Progenitor cell of endocrine pancreas (in vitro differentiated cells): ENCODE data around the gene LPIN3. TPM values are rescaled to one million over a fixed set of nuclear protein-coding genes. Genes with fewer than 3 reads are reported as not detected.
A peak's percentile ranks its signal among the peaks of the same experiment; 100 is the strongest.

Experiments
- DNase-seq: peaks from one replicate; pipeline ENCODE4 v3.0.0; 2021; ENCODE audit warnings: low spot score; ENCODE audit not compliant: unreplicated experiment
- H3K27ac Mint-ChIP-seq: 2 replicates; pipeline ENCODE4 v1.8.0; 2021; ENCODE audit warnings: mild to moderate bottlenecking, moderate library complexity, mixed read lengths
- H3K27me3 Mint-ChIP-seq: 2 replicates; pipeline ENCODE4 v1.8.0; 2021; ENCODE audit warnings: mixed read lengths
- H3K36me3 Mint-ChIP-seq: 2 replicates; pipeline ENCODE4 v1.8.0; 2022; ENCODE audit warnings: mixed read lengths; ENCODE audit not compliant: insufficient read depth
- H3K4me1 Mint-ChIP-seq: 2 replicates; pipeline ENCODE4 v1.8.0; 2021; ENCODE audit warnings: low read depth, mixed read lengths
- H3K4me3 Mint-ChIP-seq: 2 replicates; pipeline ENCODE4 v1.8.0; 2021; ENCODE audit warnings: low read depth, mild to moderate bottlenecking, moderate library complexity, mixed read lengths
- H3K9me3 Mint-ChIP-seq: 2 replicates; pipeline ENCODE4 v1.8.0; 2021; ENCODE audit warnings: low read depth, mixed read lengths
- total RNA-seq: library from RNA; stranded (reverse); gene quantifications from 2 replicates; pipeline ENCODE4 v1.2.1, GENCODE V29; 2021
- TF ChIP-seq, protein P1 (sequence below): fragments of 200-600 bp; sonication (generic); IDR thresholded peaks from one replicate; pipeline ENCODE4 v1.5.0; 2021; ENCODE audit warnings: antibody characterized with exemption, mild to moderate bottlenecking; ENCODE audit not compliant: unreplicated experiment

The LPIN3 gene
- total RNA-seq, 1 donor from 2014 or later = 18.4 TPM

GRCh38 chr20:41352106-41352505 is 11.5 kb downstream of the LPIN3 start:
- no peak overlapping the region for H3K4me3 Mint-ChIP-seq
- H3K9me3 Mint-ChIP-seq = no peaks in the 10 kb centered on the region
- no peak overlapping the region for H3K27ac Mint-ChIP-seq
- no peaks in the 10 kb centered on the region for H3K27me3 Mint-ChIP-seq
- TF ChIP-seq, protein P1, sequence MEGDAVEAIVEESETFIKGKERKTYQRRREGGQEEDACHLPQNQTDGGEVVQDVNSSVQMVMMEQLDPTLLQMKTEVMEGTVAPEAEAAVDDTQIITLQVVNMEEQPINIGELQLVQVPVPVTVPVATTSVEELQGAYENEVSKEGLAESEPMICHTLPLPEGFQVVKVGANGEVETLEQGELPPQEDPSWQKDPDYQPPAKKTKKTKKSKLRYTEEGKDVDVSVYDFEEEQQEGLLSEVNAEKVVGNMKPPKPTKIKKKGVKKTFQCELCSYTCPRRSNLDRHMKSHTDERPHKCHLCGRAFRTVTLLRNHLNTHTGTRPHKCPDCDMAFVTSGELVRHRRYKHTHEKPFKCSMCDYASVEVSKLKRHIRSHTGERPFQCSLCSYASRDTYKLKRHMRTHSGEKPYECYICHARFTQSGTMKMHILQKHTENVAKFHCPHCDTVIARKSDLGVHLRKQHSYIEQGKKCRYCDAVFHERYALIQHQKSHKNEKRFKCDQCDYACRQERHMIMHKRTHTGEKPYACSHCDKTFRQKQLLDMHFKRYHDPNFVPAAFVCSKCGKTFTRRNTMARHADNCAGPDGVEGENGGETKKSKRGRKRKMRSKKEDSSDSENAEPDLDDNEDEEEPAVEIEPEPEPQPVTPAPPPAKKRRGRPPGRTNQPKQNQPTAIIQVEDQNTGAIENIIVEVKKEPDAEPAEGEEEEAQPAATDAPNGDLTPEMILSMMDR = peak; percentile 29
- H3K4me1 Mint-ChIP-seq = no peaks in the 10 kb centered on the region
- peaks cover 2% of the 10 kb centered on the region for H3K36me3 Mint-ChIP-seq
- DNase-seq = no peak

DNA sequence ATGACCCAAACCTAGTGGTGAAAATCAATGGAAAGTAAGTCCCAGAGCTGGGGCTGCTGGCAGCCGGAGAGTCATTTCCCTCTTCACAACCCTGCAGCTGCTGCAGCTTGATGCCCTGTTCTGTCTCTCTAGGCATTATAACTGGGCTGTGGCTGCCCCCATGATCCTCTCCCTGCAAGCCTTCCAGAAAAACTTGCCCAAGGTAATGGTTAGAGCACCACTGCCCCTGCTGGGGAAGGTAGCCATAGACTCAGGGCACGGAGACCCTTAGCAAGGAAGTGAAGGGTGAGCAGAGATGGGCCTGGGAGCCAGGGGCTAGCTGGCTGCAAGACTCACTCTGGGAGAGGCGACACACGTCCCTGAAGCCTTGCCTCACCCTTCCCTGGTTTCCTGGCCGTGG is 12.0 kb downstream of the LPIN3 start:
- Mint-ChIP-seq H3K27ac (no peak overlapping the region), H3K4me3 (no peak overlapping the region), H3K9me3 (no peaks in the 10 kb centered on the region), H3K4me1 (no peaks in the 10 kb centered on the region), H3K36me3 (peaks cover 2% of the 10 kb centered on the region), H3K27me3 (no peaks in the 10 kb centered on the region)
- DNase-seq = no peak
- TF ChIP-seq, protein P1 = no peak

DNA sequence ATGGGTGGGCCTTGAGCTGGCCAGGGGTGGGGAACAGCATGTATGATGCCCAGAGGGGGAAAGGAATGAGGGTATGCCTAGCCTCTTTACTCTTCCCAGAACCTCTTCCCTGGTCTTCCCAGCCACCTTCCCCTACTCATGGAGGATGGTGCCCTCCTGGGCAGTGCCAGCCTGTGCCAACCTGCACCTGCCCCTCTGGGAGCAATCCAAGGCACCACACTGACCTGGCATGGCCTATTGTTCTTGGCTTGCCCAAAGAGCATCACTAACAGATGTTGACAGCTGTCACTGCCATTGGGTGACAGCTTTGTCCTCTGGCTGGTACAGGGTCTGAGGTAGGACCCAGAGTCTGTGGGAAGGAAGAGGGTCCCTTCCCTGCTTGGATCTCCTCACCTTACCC is 12.9 kb downstream of the LPIN3 start:
- H3K4me3 Mint-ChIP-seq = no peak overlapping the region
- no peak for DNase-seq
- TF ChIP-seq, protein P1 = no peak
- peaks cover 1% of the 10 kb centered on the region for H3K36me3 Mint-ChIP-seq
- H3K4me1 Mint-ChIP-seq = no peaks in the 10 kb centered on the region
- no peak overlapping the region for H3K27ac Mint-ChIP-seq
- no peaks in the 10 kb centered on the region for H3K27me3 Mint-ChIP-seq
- H3K9me3 Mint-ChIP-seq = no peaks in the 10 kb centered on the region

- Mint-ChIP-seq H3K27ac (peak overlapping the region; percentile 29), H3K36me3 (peaks cover 1% of the 10 kb centered on the region), H3K4me3 (no peak overlapping the region), H3K27me3 (no peaks in the 10 kb centered on the region), H3K4me1 (no peaks in the 10 kb centered on the region), H3K9me3 (no peaks in the 10 kb centered on the region)
- DNase-seq = no peak
- TF ChIP-seq, protein P1 = no peak
Observed at GRCh38 chr20:41355192-41355591, 14.6 kb downstream of the LPIN3 start.

- Mint-ChIP-seq H3K36me3 (peaks cover 1% of the 10 kb centered on the region), H3K4me1 (no peaks in the 10 kb centered on the region), H3K27ac (no peak overlapping the region), H3K4me3 (no peak overlapping the region), H3K9me3 (no peaks in the 10 kb centered on the region), H3K27me3 (no peaks in the 10 kb centered on the region)
- no peak for DNase-seq
- TF ChIP-seq, protein P1 = no peak
Observed at GRCh38 chr20:41355598-41356203, 15.1 kb downstream of the LPIN3 start.
